Right lobe of liver (tissue), 6 donors: ENCODE results near the gene SYT1. TPM values are rescaled to one million over a fixed set of nuclear protein-coding genes. Genes with fewer than 3 reads are reported as not detected.

ENCODE experiments used
- ATAC-seq, 4 donors: fragments of 200-7000 bp; cut with Tn5 transposase; one replicate each; pipeline ENCODE4 v1.9.1; 2020; ENCODE audit warnings: mild to moderate bottlenecking in 4 of 4, moderate library complexity in 4 of 4
- DNase-seq, 3 donors: peaks; one replicate each; pipeline ENCODE4 v3.0.0-alpha.2; 2020
- H3K27ac ChIP-seq, 3 donors: fragments of 200-600 bp; one replicate each; pipeline ENCODE4 v1.8.0; 2022
- H3K27me3 ChIP-seq, 2 donors: fragments of 200-600 bp; one replicate each; pipeline ENCODE4 v1.8.0; 2022
- H3K36me3 ChIP-seq, 4 donors: fragments of 200-600 bp; sonication (generic) in 1 of 4; one replicate each; pipeline versions ENCODE4 v1.5.1 to v1.8.0; 2017 to 2022; ENCODE audit warnings: control low read depth in 1 of 4
- H3K4me1 ChIP-seq, 4 donors: fragments of 200-600 bp; sonication (generic) in 1 of 4; one replicate each; pipeline versions ENCODE4 v1.5.1 to v1.8.0; 2017 to 2022; ENCODE audit warnings: control low read depth in 1 of 4
- H3K4me3 ChIP-seq, 3 donors: fragments of 200-600 bp; one replicate each; pipeline ENCODE4 v1.8.0; 2022
- H3K9me3 ChIP-seq, 4 donors: fragments of 200-600 bp; sonication (generic) in 1 of 4; one replicate each; pipeline versions ENCODE4 v1.5.1 to v1.8.0; 2017 to 2022; ENCODE audit warnings: control low read depth in 1 of 4
- POLR2A ChIP-seq: fragments of 450-650 bp; IDR thresholded peaks from one replicate; pipeline ENCODE4 v1.6.1; 2017; ENCODE audit warnings: antibody characterized with exemption, mild to moderate bottlenecking
- WGBS: methylation state at CpG from one replicate; pipeline ENCODE4 v1.1.6; 2018; ENCODE audit warnings: low coverage, low lambda C conversion rate; ENCODE audit not compliant: insufficient coverage; ENCODE audit errors: missing lambda C conversion rate; 5-methylcytosine and 5-hydroxymethylcytosine counted together
- intact Hi-C, 2 donors: fragments of 100-400 bp; cut with DNase I; formaldehyde crosslinking; loops; one replicate each; pipeline versions ENCODE4 v1.11.2 to v1.14.1; 2022
- total RNA-seq, 6 experiments: library from RNA; depleted of rRNA in 2 of 6; stranded (reverse); fragments of >200 nt in 2 of 6; fragmentation: NEBNext Ultra II Directional in 3 of 6; extraction: Animal tissue kit (Norgen Biotek cat#: 25700) in 3 of 6; gene quantifications; one replicate each; pipeline versions ENCODE4 v1.1.0 to v1.2.4, GENCODE V29; 2016 to 2023
- TF ChIP-seq, protein P1 (sequence below), 4 donors: fragments of 200-600 bp in 3 of 4; fragments of 450-650 bp in 1 of 4; IDR thresholded peaks; one replicate each; pipeline versions ENCODE4 v1.5.1 to v1.8.0; 2016 to 2022; ENCODE audit warnings: antibody characterized with exemption in 4 of 4, mild to moderate bottlenecking in 2 of 4
- donor health status: DM: no; HTN: yes; CAD: no.
- donor health status: DM: no; HTN: no; CAD: no.
- donor health status: DM: no; HTN: no; CAD: no.
- donor health status: DM: no; HTN: yes; CAD: no.
- donor health status: DM: no; HTN: yes; CAD: no.

SYT1 gene
- total RNA-seq, 6 experiments from 2014 or later = 0.35 to 1.9 (median 0.81) TPM

DNA sequence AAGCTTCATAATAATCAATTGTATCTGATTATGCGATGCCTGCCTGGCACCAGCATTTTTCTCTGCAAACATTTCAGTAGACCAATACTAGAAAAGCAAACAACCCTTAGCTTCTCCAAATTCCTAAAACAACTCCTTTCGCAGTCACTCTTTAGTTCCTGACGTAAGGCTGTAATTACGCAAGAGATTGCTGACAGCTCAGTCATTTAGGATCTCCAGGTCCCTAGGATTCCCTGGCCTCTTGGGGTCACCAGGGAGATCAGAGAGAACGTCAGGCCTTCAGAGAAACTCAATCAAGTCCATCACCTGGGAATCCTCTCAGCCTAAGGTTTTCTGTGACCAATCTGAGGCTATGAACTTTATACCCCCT is 435.6 kb downstream of the SYT1 start:
- Histone ChIP-seq H3K4me3 (no peak overlapping the region), H3K27me3 (no peaks in the 10 kb centered on the region), H3K36me3 (no peaks in the 10 kb centered on the region), H3K4me1 (no peaks in the 10 kb centered on the region), H3K27ac (no peak overlapping the region), H3K9me3 (no peaks in the 10 kb centered on the region)
- no peak for TF ChIP-seq POLR2A
- TF ChIP-seq, protein P1, sequence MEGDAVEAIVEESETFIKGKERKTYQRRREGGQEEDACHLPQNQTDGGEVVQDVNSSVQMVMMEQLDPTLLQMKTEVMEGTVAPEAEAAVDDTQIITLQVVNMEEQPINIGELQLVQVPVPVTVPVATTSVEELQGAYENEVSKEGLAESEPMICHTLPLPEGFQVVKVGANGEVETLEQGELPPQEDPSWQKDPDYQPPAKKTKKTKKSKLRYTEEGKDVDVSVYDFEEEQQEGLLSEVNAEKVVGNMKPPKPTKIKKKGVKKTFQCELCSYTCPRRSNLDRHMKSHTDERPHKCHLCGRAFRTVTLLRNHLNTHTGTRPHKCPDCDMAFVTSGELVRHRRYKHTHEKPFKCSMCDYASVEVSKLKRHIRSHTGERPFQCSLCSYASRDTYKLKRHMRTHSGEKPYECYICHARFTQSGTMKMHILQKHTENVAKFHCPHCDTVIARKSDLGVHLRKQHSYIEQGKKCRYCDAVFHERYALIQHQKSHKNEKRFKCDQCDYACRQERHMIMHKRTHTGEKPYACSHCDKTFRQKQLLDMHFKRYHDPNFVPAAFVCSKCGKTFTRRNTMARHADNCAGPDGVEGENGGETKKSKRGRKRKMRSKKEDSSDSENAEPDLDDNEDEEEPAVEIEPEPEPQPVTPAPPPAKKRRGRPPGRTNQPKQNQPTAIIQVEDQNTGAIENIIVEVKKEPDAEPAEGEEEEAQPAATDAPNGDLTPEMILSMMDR (IDR thresholded peaks at IDR 0.05) = no peak
- ATAC-seq (no peak), DNase-seq (no peak)
- intact Hi-C loops = no loop called here
- 41% methylated on average over 5 of the region's 5 CpGs for WGBS

- ATAC-seq = no peak
- Histone ChIP-seq H3K27ac (no peak overlapping the region), H3K4me1 (no peaks in the 10 kb centered on the region), H3K36me3 (no peaks in the 10 kb centered on the region), H3K9me3 (no peaks in the 10 kb centered on the region), H3K27me3 (no peaks in the 10 kb centered on the region), H3K4me3 (no peak overlapping the region)
- intact Hi-C loops = no loop called here
- no peak for TF ChIP-seq POLR2A
- TF ChIP-seq, protein P1 (IDR thresholded peaks at IDR 0.05) = no peak
- DNase-seq = no peak
- WGBS = 41% methylated on average over 3 of the region's 3 CpGs
These were observed 436.6 kb downstream of the SYT1 start for GRCh38 chr12:79301181-79301580.

GRCh38 chr12:79302162-79302814 is 437.7 kb downstream of the SYT1 start:
- Histone ChIP-seq H3K9me3 (no peaks in the 10 kb centered on the region), H3K27ac (no peak overlapping the region), H3K36me3 (no peaks in the 10 kb centered on the region), H3K4me3 (no peak overlapping the region), H3K4me1 (no peaks in the 10 kb centered on the region), H3K27me3 (no peaks in the 10 kb centered on the region)
- WGBS = 67% methylated on average over 9 of the region's 9 CpGs
- DNase-seq (no peak), ATAC-seq (no peak)
- TF ChIP-seq, protein P1 (IDR thresholded peaks at IDR 0.05) = no peak
- TF ChIP-seq POLR2A = no peak
- intact Hi-C loops = no loop called here

DNA sequence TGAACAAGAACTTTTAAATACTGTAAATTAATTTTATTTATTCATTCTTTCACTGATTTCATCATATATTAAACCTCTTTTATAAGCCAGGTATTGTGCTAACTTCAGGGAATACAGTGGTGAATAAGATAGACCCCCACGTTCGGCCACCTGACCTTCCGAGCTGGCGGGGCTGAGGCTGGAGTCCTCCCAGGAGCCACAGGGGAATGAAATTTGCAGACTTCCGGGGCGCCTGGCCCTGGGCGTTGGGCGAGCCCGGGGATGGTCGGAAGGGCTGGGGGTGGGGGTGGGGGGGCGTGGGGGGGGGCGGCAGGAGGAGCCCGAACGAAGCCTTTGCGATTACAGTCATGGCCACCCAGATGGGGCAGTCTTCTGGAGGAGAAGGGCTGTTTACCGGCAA is 442.8 kb downstream of the SYT1 start:
- WGBS = 84% methylated on average over 16 of the region's 16 CpGs

More for the DNA sequence above, 442.8 kb downstream of the SYT1 start:
- Histone ChIP-seq H3K4me1 (no peaks in the 10 kb centered on the region), H3K27me3 (no peaks in the 10 kb centered on the region), H3K9me3 (no peaks in the 10 kb centered on the region), H3K27ac (no peak overlapping the region), H3K36me3 (no peaks in the 10 kb centered on the region), H3K4me3 (no peak overlapping the region)
- intact Hi-C loops = no loop called here
- no peak for DNase-seq
- ATAC-seq = no peak
- TF ChIP-seq POLR2A = no peak
- TF ChIP-seq, protein P1 (IDR thresholded peaks at IDR 0.05) = no peak
